Osteocyte (in vitro differentiated cells): ENCODE measurements around the gene GRPEL2. TPM values are rescaled to one million over a fixed set of nuclear protein-coding genes. Genes with fewer than 3 reads are reported as not detected.

Source experiments
- DNase-seq: peaks from one replicate; pipeline ENCODE4 v3.0.0; 2021; ENCODE audit warnings: mixed read lengths; ENCODE audit not compliant: unreplicated experiment; ENCODE audit errors: extremely low spot score
- H3K27ac Mint-ChIP-seq: one replicate; pipeline ENCODE4 v1.8.0; 2021; ENCODE audit warnings: mild to moderate bottlenecking, mixed read lengths; ENCODE audit not compliant: unreplicated experiment
- H3K27me3 Mint-ChIP-seq: one replicate; pipeline ENCODE4 v1.8.0; 2021; ENCODE audit warnings: mixed read lengths; ENCODE audit not compliant: unreplicated experiment
- H3K36me3 Mint-ChIP-seq: one replicate; pipeline ENCODE4 v1.8.0; 2021; ENCODE audit warnings: mixed read lengths; ENCODE audit not compliant: unreplicated experiment
- H3K4me1 Mint-ChIP-seq: one replicate; pipeline ENCODE4 v1.8.0; 2021; ENCODE audit warnings: mixed read lengths; ENCODE audit not compliant: unreplicated experiment
- H3K4me3 Mint-ChIP-seq: one replicate; pipeline ENCODE4 v1.8.0; 2021; ENCODE audit warnings: mild to moderate bottlenecking, moderate library complexity, mixed read lengths; ENCODE audit not compliant: unreplicated experiment
- H3K9me3 Mint-ChIP-seq: one replicate; pipeline ENCODE4 v1.8.0; 2021; ENCODE audit warnings: mixed read lengths; ENCODE audit not compliant: unreplicated experiment
- CTCF ChIP-seq: fragments of 200-600 bp; sonication (generic); IDR thresholded peaks from 2 replicates; pipeline ENCODE4 v1.5.0; 2021; ENCODE audit warnings: antibody characterized with exemption, mild to moderate bottlenecking, moderate library complexity
- total RNA-seq: library from RNA; stranded (reverse); gene quantifications from 2 replicates; pipeline ENCODE4 v1.2.1, GENCODE V29; 2021

The GRPEL2 gene
- total RNA-seq, 1 donor from 2014 or later, result 25.2 TPM

- H3K27me3 Mint-ChIP-seq, result no peaks in the 10 kb centered on the region
- H3K4me1 Mint-ChIP-seq, result peaks cover 8% of the 10 kb centered on the region
- H3K4me3 Mint-ChIP-seq, result peak overlapping the region; percentile 84
- H3K9me3 Mint-ChIP-seq, result no peaks in the 10 kb centered on the region
- no peak for TF ChIP-seq CTCF
- peak overlapping the region; percentile 67 for H3K27ac Mint-ChIP-seq
- no peak for DNase-seq
- peaks cover 9% of the 10 kb centered on the region for H3K36me3 Mint-ChIP-seq
Observed at GRCh38 chr5:149358294-149358651, 13.0 kb downstream of the GRPEL2 start.

- Mint-ChIP-seq H3K36me3 (peaks cover 5% of the 10 kb centered on the region), H3K27me3 (no peaks in the 10 kb centered on the region), H3K4me3 (peak overlapping the region; percentile 3), H3K27ac (no peak overlapping the region), H3K4me1 (peaks cover 8% of the 10 kb centered on the region), H3K9me3 (no peaks in the 10 kb centered on the region)
- DNase-seq, result no peak
- no peak for TF ChIP-seq CTCF
Observed at GRCh38 chr5:149358868-149359495, 13.7 kb downstream of the GRPEL2 start.

DNA sequence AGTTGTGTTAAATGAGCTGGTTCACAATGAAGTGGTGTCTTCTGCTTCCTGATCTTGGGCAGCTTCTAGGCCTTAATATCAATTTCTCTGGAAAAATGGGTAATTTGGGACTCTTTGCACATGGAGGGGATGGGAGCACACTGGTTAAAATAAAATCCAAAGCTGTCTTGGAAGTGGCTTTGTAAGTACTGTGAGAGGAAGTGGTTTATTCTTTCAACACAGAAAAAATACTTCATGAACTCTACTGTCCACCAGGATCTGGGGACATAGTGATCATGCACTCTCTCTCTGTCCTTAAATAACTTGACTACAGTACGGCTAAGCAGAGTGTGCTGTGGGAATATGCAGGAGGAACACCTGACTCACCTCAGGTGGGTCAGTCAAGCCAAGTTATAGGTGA, 15.0 kb downstream of the GRPEL2 start:
- no peak for TF ChIP-seq CTCF
- Mint-ChIP-seq H3K27me3 (no peaks in the 10 kb centered on the region), H3K4me1 (peaks cover 8% of the 10 kb centered on the region), H3K4me3 (no peak overlapping the region), H3K27ac (no peak overlapping the region), H3K36me3 (peaks cover under 1% of the 10 kb centered on the region), H3K9me3 (no peaks in the 10 kb centered on the region)
- no peak for DNase-seq

DNA sequence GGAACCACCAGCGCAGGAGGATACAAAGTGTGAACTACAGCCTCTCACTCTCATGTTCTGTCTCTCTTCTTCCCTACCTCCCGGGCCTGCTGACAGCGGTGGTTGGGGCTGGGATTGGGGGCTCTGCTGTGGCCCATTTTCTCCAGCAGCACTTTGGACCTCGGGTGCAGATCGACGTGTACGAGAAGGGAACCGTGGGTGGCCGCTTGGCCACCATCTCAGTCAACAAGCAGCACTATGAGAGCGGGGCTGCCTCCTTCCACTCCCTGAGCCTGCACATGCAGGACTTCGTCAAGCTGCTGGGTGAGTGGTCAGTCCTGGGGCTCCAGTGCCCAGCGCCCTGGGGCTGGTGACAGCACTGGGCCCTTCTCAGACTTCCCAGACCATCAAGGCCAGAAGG, 17.2 kb downstream of the GRPEL2 start:
- TF ChIP-seq CTCF, result no peak
- no peak overlapping the region for H3K27ac Mint-ChIP-seq

DNA sequence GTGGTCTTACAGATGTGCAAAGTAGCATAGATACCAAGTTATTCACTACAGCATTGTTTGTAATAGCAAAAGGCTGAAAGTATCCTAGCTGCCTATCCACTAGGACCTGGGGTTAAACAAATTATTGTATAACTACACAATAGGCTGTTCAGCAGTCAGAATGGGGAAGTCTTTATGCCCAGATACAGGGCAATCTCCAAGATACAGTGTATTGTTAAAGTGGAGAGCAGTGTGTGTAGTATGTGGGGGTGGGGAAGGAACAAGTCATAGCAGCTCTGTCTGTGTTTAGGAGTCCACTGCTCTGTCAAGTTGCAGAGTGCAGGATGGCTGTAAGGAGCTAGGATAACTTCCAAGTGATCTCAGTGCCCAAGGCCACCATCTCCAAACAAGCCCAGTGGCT, 18.1 kb downstream of the GRPEL2 start:
- no peak overlapping the region for H3K27ac Mint-ChIP-seq
- no peaks in the 10 kb centered on the region for H3K36me3 Mint-ChIP-seq
- no peaks in the 10 kb centered on the region for H3K27me3 Mint-ChIP-seq
- no peak overlapping the region for H3K4me3 Mint-ChIP-seq
- no peak for TF ChIP-seq CTCF
- no peaks in the 10 kb centered on the region for H3K9me3 Mint-ChIP-seq
- peak; percentile 21 for DNase-seq
- peaks cover 4% of the 10 kb centered on the region for H3K4me1 Mint-ChIP-seq

More for the DNA sequence above, 17.2 kb downstream of the GRPEL2 start:
- peaks cover 7% of the 10 kb centered on the region for H3K4me1 Mint-ChIP-seq
- DNase-seq, result peak; percentile 68
- no peaks in the 10 kb centered on the region for H3K27me3 Mint-ChIP-seq
- no peak overlapping the region for H3K4me3 Mint-ChIP-seq
- H3K36me3 Mint-ChIP-seq, result no peaks in the 10 kb centered on the region
- H3K9me3 Mint-ChIP-seq, result no peaks in the 10 kb centered on the region
